Glomerular visceral epithelial cell (primary cell): ENCODE data around the gene MED26.
"Not testable (repeated sequence)": the region's sequence is repeated elsewhere in the genome, so short reads cannot be mapped to it uniquely, and the experiment has no call there.

Experiments
- DNase-seq: peaks from one replicate; pipeline ENCODE4 v3.0.0-alpha.2; 2016; ENCODE audit errors: extremely low spot score

MED26 gene

GRCh38 chr19:16628183-16628983 is at the start of gene MED26:
TSS of gene MED26 (minus strand) at chr19:16628204. CDS start at chr19:16627943, 261 bp downstream.
- peak; percentile 97 for DNase-seq

- DNase-seq, result no peak
These were observed 49.1 kb upstream of the MED26 start for GRCh38 chr19:16677055-16677454.

GRCh38 chr19:16676101-16676798 is 48.2 kb upstream of the MED26 start:
- DNase-seq, result no peak

GRCh38 chr19:16673839-16674238 is 45.8 kb upstream of the MED26 start:
- DNase-seq, result not testable (repeated sequence)

GRCh38 chr19:16673231-16673630 is 45.2 kb upstream of the MED26 start:
- no peak for DNase-seq

- no peak for DNase-seq
These were observed 43.8 kb upstream of the MED26 start for GRCh38 chr19:16671652-16672274.

GRCh38 chr19:16670291-16670690 is 42.3 kb upstream of the MED26 start:
- DNase-seq, result no peak

GRCh38 chr19:16668702-16669101 is 40.7 kb upstream of the MED26 start:
- DNase-seq, result not testable (repeated sequence)

GRCh38 chr19:16668176-16668575 is 40.2 kb upstream of the MED26 start:
- DNase-seq, result no peak

GRCh38 chr19:16661480-16662034 is 33.6 kb upstream of the MED26 start:
- no peak for DNase-seq

GRCh38 chr19:16660763-16661479 is 32.9 kb upstream of the MED26 start, which contains the start of gene TMEM38A:
TSS of gene TMEM38A (plus strand) at chr19:16661139. CDS start at chr19:16661218, 79 bp downstream.
- peak; percentile 57 for DNase-seq

GRCh38 chr19:16659832-16660708 is 32.1 kb upstream of the MED26 start, which contains the start of gene SMIM7:
TSS of gene SMIM7 (minus strand) at chr19:16660144. CDS start at chr19:16660110, 34 bp downstream.
- DNase-seq, result peak; percentile 99

- no peak for DNase-seq
These were observed 31.4 kb upstream of the MED26 start for GRCh38 chr19:16659464-16659831.

GRCh38 chr19:16657384-16657783 is 29.4 kb upstream of the MED26 start:
- DNase-seq, result no peak

GRCh38 chr19:16655727-16656126 is 27.7 kb upstream of the MED26 start:
- DNase-seq, result no peak

- DNase-seq, result no peak
These were observed 26.6 kb upstream of the MED26 start for GRCh38 chr19:16654627-16655026.

GRCh38 chr19:16654140-16654539 is 26.1 kb upstream of the MED26 start:
- DNase-seq, result peak; percentile 15

- no peak for DNase-seq
These were observed 24.9 kb upstream of the MED26 start for GRCh38 chr19:16652854-16653253.

- not testable (repeated sequence) for DNase-seq
These were observed 23.6 kb upstream of the MED26 start for GRCh38 chr19:16651421-16652188.

- DNase-seq, result no peak
These were observed 22.8 kb upstream of the MED26 start for GRCh38 chr19:16650821-16651220.
